ENCODE results near the gene YPEL4.
A peak's percentile ranks its signal among the peaks of the same experiment; 100 is the strongest.

Gene YPEL4

GRCh38 chr11:57667117-57667735 lies 17.5 kb upstream of the YPEL4 start:
- TF ChIP-seq TEAD4 (IDR thresholded peaks at IDR 0.05) (no peak; the same call in 1 of the 2 replicates), CEBPB (IDR thresholded peaks at IDR 0.05) (peak; percentile 23; the same call in 1 of the 2 replicates), YY1 (IDR thresholded peaks at IDR 0.05; ENCODE audit: low read depth) (peak; percentile 54), EGR1 (IDR thresholded peaks at IDR 0.05) (0 out of 2 replicates have a peak, but pooled peaks have one; percentile 54), TAF1 (IDR thresholded peaks at IDR 0.05; ENCODE audit: low read depth) (peak; percentile 72), FOXM1 (IDR thresholded peaks at IDR 0.05; ENCODE audit: borderline replicate concordance, low read depth) (peak; percentile 51; the same call in 1 of the 2 replicates), RAD21 (IDR thresholded peaks at IDR 0.05; ENCODE audit: low read depth) (no peak), USF1 (IDR thresholded peaks at IDR 0.05) (no peak), TCF12 (IDR thresholded peaks at IDR 0.05; ENCODE audit: low read depth) (peak; percentile 53), MAX (IDR thresholded peaks at IDR 0.05) (peak; percentile 21), NFIC (IDR thresholded peaks at IDR 0.05) (no peak), CREB1 (IDR thresholded peaks at IDR 0.05; ENCODE audit: low read depth) (no peak), ZBTB7A (IDR thresholded peaks at IDR 0.05; ENCODE audit: low read depth) (no peak), REST (IDR thresholded peaks at IDR 0.05; ENCODE audit: low read depth) (no peak), EP300 (IDR thresholded peaks at IDR 0.05; ENCODE audit: borderline replicate concordance) (peak; percentile 63)

GRCh38 chr11:57663975-57664374 lies 14.3 kb upstream of the YPEL4 start:
- TF ChIP-seq TAF1 (IDR thresholded peaks at IDR 0.05; ENCODE audit: low read depth) (no peak), CREB1 (IDR thresholded peaks at IDR 0.05; ENCODE audit: low read depth) (no peak), TEAD4 (IDR thresholded peaks at IDR 0.05) (no peak), REST (IDR thresholded peaks at IDR 0.05; ENCODE audit: low read depth) (no peak), FOXM1 (IDR thresholded peaks at IDR 0.05; ENCODE audit: borderline replicate concordance, low read depth) (no peak), NFIC (IDR thresholded peaks at IDR 0.05) (no peak), CEBPB (IDR thresholded peaks at IDR 0.05) (no peak), MAX (IDR thresholded peaks at IDR 0.05) (no peak), EGR1 (IDR thresholded peaks at IDR 0.05) (no peak), EP300 (IDR thresholded peaks at IDR 0.05; ENCODE audit: borderline replicate concordance) (no peak), USF1 (IDR thresholded peaks at IDR 0.05) (no peak), TCF12 (IDR thresholded peaks at IDR 0.05; ENCODE audit: low read depth) (no peak), ZBTB7A (IDR thresholded peaks at IDR 0.05; ENCODE audit: low read depth) (no peak), RAD21 (IDR thresholded peaks at IDR 0.05; ENCODE audit: low read depth) (no peak), YY1 (IDR thresholded peaks at IDR 0.05; ENCODE audit: low read depth) (no peak)

- TF ChIP-seq RAD21 (IDR thresholded peaks at IDR 0.05; ENCODE audit: low read depth) (no peak), CEBPB (IDR thresholded peaks at IDR 0.05) (no peak), EGR1 (IDR thresholded peaks at IDR 0.05) (no peak), FOXM1 (IDR thresholded peaks at IDR 0.05; ENCODE audit: borderline replicate concordance, low read depth) (no peak), REST (IDR thresholded peaks at IDR 0.05; ENCODE audit: low read depth) (no peak), USF1 (IDR thresholded peaks at IDR 0.05) (no peak), CREB1 (IDR thresholded peaks at IDR 0.05; ENCODE audit: low read depth) (no peak), TAF1 (IDR thresholded peaks at IDR 0.05; ENCODE audit: low read depth) (no peak), TEAD4 (IDR thresholded peaks at IDR 0.05) (no peak), NFIC (IDR thresholded peaks at IDR 0.05) (no peak), ZBTB7A (IDR thresholded peaks at IDR 0.05; ENCODE audit: low read depth) (no peak)
Measured at GRCh38 chr11:57662893-57663292, 13.2 kb upstream of the YPEL4 start.
